Ovary (tissue), 3 donors: ENCODE measurements around the gene THEM4.

ENCODE experiments used
- POLR2A ChIP-seq: fragments of 450-650 bp; IDR thresholded peaks from one replicate; pipeline ENCODE4 v1.6.1; 2017; ENCODE audit warnings: antibody characterized with exemption, mild to moderate bottlenecking, moderate library complexity
- TF ChIP-seq, protein P1 (sequence below), 3 donors: fragments of 450-650 bp in 2 of 3; fragments of 200-600 bp in 1 of 3; IDR thresholded peaks; one replicate each; pipeline versions ENCODE4 v1.5.1 to v1.8.0; 2016 to 2022; ENCODE audit warnings: antibody characterized with exemption in 3 of 3, mild to moderate bottlenecking in 1 of 3
- donor health status: DM: no; HTN: no; CAD: no.

DNA sequence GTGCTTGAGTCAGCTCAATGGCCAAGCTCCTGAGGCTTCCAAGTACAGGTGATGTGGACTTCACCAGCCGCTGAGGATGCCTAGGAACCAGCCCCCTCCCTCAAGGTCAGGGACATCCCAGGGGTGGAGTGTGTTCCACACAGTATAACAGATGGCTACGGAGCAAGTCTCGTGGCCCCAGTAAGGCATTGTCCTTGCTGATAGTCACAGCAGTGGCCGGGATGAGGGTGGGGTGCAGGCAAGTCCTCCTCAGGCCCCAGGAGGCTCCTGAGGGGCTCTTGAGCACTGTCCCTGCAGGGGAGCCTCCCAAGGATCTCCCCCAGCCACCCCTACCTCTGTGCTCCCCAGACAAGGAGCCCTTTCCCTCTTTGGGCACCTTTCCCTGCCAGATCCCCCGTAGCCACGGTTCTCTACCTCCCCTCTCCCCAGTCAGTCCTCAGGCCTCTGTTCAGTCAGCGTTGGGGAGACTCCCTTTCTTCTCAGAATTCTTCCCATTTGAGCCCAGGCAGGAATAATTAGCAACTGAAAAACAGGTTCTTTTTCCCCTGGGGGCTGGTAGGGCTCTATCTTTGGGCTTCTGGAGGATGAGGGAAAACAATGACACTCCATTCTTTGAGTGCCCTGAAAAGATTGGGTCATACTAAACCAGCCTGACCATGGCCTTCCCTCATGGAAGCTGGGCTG, 48.7 kb downstream of the THEM4 start:
- TF ChIP-seq, protein P1, sequence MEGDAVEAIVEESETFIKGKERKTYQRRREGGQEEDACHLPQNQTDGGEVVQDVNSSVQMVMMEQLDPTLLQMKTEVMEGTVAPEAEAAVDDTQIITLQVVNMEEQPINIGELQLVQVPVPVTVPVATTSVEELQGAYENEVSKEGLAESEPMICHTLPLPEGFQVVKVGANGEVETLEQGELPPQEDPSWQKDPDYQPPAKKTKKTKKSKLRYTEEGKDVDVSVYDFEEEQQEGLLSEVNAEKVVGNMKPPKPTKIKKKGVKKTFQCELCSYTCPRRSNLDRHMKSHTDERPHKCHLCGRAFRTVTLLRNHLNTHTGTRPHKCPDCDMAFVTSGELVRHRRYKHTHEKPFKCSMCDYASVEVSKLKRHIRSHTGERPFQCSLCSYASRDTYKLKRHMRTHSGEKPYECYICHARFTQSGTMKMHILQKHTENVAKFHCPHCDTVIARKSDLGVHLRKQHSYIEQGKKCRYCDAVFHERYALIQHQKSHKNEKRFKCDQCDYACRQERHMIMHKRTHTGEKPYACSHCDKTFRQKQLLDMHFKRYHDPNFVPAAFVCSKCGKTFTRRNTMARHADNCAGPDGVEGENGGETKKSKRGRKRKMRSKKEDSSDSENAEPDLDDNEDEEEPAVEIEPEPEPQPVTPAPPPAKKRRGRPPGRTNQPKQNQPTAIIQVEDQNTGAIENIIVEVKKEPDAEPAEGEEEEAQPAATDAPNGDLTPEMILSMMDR (IDR thresholded peaks at IDR 0.05), result no peak
- TF ChIP-seq POLR2A, result no peak
